SJSA1 (cell line): ENCODE results near the gene DBF4B. TPM values are rescaled to one million over a fixed set of nuclear protein-coding genes. Genes with fewer than 3 reads are reported as not detected.
"Not testable (repeated sequence)": the region's sequence is repeated elsewhere in the genome, so short reads cannot be mapped to it uniquely, and the experiment has no call there.

Experiments used
- DNase-seq, 2 experiments: peaks; one replicate each; pipeline ENCODE4 v3.0.0-alpha.2; 2015 to 2020; ENCODE audit warnings: low spot score in 2 of 2, low read depth in 1 of 2
- H3K27ac ChIP-seq: fragments of 250-450 bp; sonication (Bioruptor Pico); 2 replicates; pipeline ENCODE4 v1.5.1; 2020; ENCODE audit warnings: mild to moderate bottlenecking, moderate library complexity
- H3K27me3 ChIP-seq: fragments of 250-450 bp; sonication (Bioruptor Pico); replicated peaks from 2 replicates; pipeline ENCODE4 v1.5.1; 2020; ENCODE audit warnings: mild to moderate bottlenecking, moderate library complexity
- H3K36me3 ChIP-seq: fragments of 250-450 bp; sonication (Bioruptor Pico); 2 replicates; pipeline ENCODE4 v1.5.1; 2020; ENCODE audit warnings: mild to moderate bottlenecking
- H3K4me1 ChIP-seq: fragments of 250-450 bp; sonication (Bioruptor Pico); replicated peaks from 2 replicates; pipeline ENCODE4 v1.6.1; 2021; ENCODE audit warnings: mild to moderate bottlenecking
- H3K4me3 ChIP-seq: fragments of 250-450 bp; sonication (Bioruptor Pico); 2 replicates; pipeline ENCODE4 v1.5.1; 2020; ENCODE audit warnings: mild to moderate bottlenecking
- H3K9me3 ChIP-seq: fragments of 250-450 bp; sonication (Bioruptor Pico); replicated peaks from 2 replicates; pipeline ENCODE4 v1.5.1; 2020; ENCODE audit warnings: mild to moderate bottlenecking
- total RNA-seq: library from RNA; depleted of rRNA; stranded (reverse); fragments of >200 nt; shearing (Covaris generic); gene quantifications from 2 replicates; pipeline ENCODE4 v1.2.3, GENCODE V29; 2014; rRNA removed

DBF4B gene, protein sequence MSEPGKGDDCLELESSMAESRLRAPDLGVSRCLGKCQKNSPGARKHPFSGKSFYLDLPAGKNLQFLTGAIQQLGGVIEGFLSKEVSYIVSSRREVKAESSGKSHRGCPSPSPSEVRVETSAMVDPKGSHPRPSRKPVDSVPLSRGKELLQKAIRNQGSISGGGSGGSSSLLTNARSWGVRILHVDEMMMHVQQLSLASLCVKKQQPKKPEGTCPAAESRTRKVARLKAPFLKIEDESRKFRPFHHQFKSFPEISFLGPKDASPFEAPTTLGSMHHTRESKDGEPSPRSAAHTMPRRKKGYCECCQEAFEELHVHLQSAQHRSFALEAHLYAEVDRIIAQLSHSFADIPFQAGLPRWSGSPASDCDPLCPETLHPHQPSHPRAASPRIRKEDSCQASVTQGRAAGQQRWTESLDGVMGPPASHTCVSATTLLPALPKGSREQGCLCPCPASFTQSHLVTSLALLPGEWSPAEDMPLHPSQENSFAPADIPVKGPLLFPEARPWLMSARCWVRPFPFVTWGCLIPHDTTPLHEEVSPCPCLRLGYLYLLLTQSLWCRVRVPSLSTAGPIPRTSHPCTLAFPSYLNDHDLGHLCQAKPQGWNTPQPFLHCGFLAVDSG
- 21.0 and 24.7 TPM in 2 replicates for total RNA-seq

DNA sequence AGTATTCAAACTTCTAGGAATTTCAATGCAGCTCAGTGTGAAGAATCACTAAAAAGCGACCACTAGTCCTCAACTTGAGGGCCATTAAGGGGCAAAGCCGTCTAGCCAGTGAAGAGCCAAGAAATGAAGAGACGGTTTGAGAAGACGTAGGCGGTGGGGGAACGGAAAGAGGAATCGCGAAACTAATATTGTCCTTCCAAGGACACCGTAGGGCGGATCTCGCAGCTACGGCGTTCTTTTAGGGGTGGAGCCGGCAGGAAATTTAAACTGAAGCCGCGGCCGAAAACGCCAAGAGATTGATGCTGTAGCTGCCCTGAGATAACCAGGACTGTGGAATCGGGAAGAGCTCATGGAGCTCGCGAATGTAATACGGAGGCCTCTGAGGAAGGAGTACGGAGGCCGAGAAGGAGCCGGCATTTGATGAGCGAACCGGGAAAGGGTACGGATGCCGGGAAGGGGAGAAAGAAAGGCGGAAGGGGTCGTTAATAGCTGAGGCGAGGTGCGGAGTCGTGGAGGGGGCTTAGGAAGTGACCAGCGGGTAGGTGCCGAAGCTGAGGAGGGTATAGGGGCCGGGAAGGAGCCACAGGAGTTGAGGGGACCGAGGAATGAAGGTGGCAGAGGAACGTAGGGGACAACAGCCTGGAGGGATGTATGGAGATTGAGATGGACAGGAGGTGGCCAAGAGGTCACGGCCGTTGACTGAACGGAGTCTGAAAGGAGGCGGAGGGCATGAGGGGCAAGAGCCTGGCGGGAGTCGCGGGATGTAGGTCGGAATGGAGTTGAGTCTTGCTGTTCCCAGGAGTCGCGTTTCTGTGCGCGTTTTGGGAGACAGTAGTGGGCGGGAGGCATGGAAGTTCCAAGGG, at the start of gene DBF4B:
Gene DBF4B (plus strand): TSS at position 265 of the 863 bp plus-strand sequence. CDS start 156 bp downstream, at position 421.
- no peaks in the 10 kb centered on the region for H3K9me3 ChIP-seq
- H3K4me3 ChIP-seq: peak within 1 kb of the TSS; percentile 64
- no peaks in the 10 kb centered on the region for H3K27me3 ChIP-seq
- peaks cover 18% of the 10 kb centered on the region for H3K36me3 ChIP-seq
- peak within 1 kb of the TSS; percentile 75 for H3K27ac ChIP-seq
- peak; percentile 91 to 94 for DNase-seq
- H3K4me1 ChIP-seq: peaks cover 10% of the 10 kb centered on the region

DNA sequence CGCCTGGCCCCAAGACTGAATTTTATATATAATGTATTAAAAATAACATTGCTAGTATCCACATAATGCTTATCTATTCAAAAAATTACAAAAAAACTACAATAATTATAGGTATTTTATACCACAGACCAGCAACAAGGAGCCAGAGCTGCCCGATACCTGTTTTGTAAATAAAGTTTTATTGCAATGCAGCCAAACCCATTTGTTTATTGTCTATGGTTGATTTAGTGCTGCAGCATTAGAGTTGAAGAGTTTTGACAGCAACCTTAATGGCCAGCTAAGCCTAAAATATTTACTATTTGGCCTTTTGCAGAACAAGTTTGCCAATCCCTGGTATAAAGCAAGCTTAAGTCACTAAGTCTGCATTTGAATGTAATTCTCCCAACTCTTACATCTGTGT, 46.6 kb upstream of the DBF4B start:
- no peaks in the 10 kb centered on the region for H3K4me1 ChIP-seq
- H3K9me3 ChIP-seq: no peaks in the 10 kb centered on the region; the same call in 1 of the 2 replicates
- H3K27me3 ChIP-seq: peaks cover 37% of the 10 kb centered on the region; the same call in 1 of the 2 replicates
- DNase-seq: no peak
- H3K36me3 ChIP-seq: no peaks in the 10 kb centered on the region
- no peak overlapping the region for H3K4me3 ChIP-seq
- H3K27ac ChIP-seq: no peak overlapping the region

DNA sequence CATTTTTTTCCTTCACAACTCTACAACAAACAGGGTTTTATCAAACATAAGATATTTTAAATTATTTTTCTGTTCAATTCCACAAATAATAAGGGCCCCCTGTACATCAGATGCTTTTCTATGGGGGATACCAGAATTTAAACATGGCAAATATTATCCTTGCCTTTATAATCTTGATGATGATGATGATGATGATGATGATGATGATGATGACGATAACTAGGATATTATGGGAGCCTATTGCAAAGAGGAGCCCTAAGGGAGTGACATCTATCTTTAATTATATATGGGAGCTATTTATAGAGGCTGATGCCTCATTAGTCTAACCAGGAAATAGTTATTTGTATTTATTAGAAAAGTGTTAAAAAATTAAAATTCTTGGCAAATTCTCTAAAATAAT, 45.4 kb upstream of the DBF4B start:
- H3K9me3 ChIP-seq: no peaks in the 10 kb centered on the region; the same call in 1 of the 2 replicates
- H3K4me1 ChIP-seq: no peaks in the 10 kb centered on the region
- H3K27ac ChIP-seq: no peak overlapping the region
- no peaks in the 10 kb centered on the region for H3K36me3 ChIP-seq
- peaks cover 42% of the 10 kb centered on the region for H3K27me3 ChIP-seq
- no peak for DNase-seq
- no peak overlapping the region for H3K4me3 ChIP-seq

DNA sequence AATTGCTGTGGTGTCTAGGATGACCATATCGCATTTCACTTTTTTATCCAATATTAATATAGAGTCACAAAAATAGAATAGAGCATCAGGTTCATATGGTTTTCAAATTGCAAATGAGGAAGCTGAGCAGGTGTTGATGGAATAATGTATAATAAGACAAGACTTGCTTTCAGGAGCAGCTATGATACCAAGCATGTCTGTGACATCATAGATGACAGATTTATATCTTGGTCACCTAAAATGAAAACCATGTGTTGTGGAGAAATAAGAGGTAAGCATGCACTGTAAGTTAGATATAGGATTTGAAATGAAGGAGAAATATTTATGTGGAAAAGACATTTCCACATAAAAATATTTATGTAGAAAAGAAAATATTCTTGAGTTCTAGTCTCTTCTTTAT, 43.6 kb upstream of the DBF4B start:
- Histone ChIP-seq H3K4me1 (no peaks in the 10 kb centered on the region), H3K36me3 (no peaks in the 10 kb centered on the region), H3K4me3 (no peak overlapping the region), H3K27me3 (peaks cover 42% of the 10 kb centered on the region), H3K27ac (no peak overlapping the region), H3K9me3 (no peaks in the 10 kb centered on the region; the same call in 1 of the 2 replicates)
- DNase-seq: no peak

DNA sequence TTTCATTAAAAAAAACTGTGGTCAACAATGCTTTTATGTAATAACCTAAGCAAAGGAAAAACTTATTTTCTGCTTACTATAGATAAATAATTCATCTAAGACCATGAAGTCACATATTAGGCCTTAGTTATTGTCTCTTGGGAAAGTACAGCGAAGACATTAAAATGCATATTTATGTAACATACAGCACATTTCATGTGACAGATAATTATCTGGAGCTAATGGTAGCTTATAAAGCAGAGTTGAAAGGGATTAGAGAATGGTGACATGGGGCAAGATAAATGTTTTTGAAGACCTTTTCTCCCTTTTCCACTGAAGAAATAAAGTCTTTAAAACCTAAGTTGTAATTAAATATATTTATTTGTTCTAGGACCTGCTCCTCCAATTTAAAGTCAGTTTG, 42.5 kb upstream of the DBF4B start:
- Histone ChIP-seq H3K27ac (no peak overlapping the region), H3K27me3 (peaks cover 42% of the 10 kb centered on the region), H3K36me3 (no peaks in the 10 kb centered on the region), H3K4me3 (no peak overlapping the region), H3K9me3 (no peaks in the 10 kb centered on the region; the same call in 1 of the 2 replicates), H3K4me1 (no peaks in the 10 kb centered on the region)
- DNase-seq: no peak

DNA sequence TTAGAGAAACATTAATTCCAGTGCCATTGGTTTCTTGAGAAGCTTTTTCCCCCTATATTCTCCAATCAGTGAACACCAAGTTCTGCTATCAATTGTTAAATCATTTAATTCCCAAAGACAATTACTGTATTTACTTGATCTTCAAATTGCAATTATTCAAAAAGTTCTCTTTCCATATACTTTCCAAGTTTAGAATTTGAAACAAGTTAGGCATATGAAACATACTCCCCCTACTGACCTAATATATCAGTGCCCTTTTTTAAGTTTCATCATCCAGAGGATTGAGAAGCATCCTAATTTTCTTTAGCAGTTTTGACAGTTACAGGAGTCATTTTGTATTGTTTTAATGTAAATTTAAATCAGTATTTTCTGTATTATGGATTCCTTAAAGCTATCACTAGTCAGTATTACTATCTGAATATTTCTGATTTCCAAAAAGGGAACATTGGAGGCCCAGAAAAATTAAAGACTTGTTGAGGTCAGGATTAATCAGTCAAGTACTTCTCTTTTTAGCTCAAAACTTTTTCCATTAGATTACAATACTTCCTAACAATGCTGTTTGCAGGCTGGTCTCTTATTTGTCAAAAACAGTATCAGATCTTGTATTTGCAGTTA, 35.9 kb upstream of the DBF4B start:
- Histone ChIP-seq H3K27me3 (peaks cover 6% of the 10 kb centered on the region), H3K9me3 (no peaks in the 10 kb centered on the region; the same call in 1 of the 2 replicates), H3K27ac (no peak overlapping the region), H3K4me3 (no peak overlapping the region), H3K4me1 (peaks cover 10% of the 10 kb centered on the region), H3K36me3 (peaks cover 4% of the 10 kb centered on the region; the same call in 1 of the 2 replicates)
- peak in 1 of 2 experiments; percentile 39 for DNase-seq

DNA sequence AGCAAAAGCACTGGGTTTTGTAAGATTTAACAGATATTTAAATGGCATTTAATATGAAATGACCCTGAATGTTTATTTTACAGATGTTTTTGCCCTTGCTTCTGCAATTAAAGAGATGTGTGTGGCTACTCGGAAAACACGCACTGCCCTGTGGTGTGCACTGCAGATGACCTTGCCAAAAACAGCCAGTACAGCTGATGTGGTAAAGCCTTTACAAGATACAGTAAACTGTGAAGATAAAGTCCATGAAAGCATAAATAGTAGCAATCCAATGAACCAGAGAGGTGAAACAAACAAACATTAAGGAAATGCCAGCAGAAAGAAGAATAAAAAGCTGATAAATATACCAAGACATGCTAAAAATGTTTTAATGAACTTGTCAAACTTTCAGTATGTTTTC, 34.6 kb upstream of the DBF4B start:
- Histone ChIP-seq H3K4me3 (no peak overlapping the region), H3K27me3 (no peaks in the 10 kb centered on the region; the same call in 1 of the 2 replicates), H3K36me3 (peaks cover 17% of the 10 kb centered on the region), H3K9me3 (no peaks in the 10 kb centered on the region), H3K27ac (no peak overlapping the region), H3K4me1 (peaks cover 12% of the 10 kb centered on the region)
- no peak for DNase-seq

DNA sequence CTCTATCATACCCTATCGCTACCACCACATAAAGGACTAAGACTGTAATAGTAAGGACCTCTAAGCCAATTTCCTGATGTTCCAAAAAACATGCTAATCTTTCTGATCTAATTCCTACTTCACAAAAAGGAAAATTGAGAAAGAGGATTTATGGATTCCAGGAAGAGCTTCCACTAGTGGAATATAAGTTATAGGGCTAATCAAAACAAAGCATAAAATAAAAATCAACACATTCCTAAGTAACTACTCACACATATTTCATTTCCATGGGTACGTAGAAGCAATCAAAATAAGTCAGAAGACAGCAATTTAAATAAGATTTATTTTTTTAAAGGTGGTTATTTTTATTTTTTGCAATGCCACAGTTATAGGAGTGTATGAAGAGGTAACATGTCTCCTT, 31.3 kb upstream of the DBF4B start:
- peaks cover 48% of the 10 kb centered on the region for H3K36me3 ChIP-seq
- DNase-seq: peak in 1 of 2 experiments; percentile 34
- no peaks in the 10 kb centered on the region for H3K9me3 ChIP-seq
- H3K27ac ChIP-seq: 0 out of 2 replicates have a peak overlapping the region, but pooled peaks have one; percentile 2
- peaks cover 12% of the 10 kb centered on the region for H3K4me1 ChIP-seq
- H3K27me3 ChIP-seq: no peaks in the 10 kb centered on the region
- no peak overlapping the region for H3K4me3 ChIP-seq

DNA sequence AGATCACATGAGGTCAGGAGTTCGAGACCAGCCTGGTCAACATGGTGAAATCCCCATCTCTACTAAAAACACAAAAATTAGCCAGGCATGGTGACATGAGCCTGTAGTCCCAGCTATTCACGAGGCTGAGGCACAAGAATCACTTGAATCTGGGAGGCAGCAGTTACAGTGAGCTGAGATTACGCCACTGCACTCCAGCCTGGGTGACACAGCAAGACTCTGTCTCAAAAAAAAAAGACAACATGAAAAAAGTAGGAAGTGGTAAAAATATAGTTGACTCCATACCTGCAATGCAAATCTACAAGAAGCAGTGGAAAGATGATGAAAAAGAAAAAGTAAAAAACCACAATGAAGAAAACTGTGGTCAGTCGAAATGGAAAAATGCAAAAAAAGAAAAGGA, 25.2 kb upstream of the DBF4B start:
- not testable (repeated sequence) for H3K4me1 ChIP-seq, H3K27me3 ChIP-seq, DNase-seq

DNA sequence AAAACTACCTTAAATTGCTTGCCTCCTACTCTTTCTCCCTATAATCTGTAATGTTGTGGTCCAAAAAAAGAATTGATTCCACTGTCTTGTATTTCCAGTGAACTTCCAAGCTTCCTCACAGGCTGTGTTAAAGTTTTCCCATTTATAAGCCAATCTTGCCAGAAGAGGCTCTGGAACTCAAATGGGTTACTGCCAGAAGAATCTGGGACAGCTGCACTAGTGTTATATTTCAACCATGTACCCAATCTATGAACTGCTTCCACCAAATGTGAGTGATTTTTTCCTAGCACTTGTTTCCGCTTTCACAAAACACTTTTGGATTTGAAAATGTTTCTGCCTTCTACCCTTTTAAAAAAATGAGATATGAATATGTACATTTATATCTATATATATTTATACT, 20.7 kb upstream of the DBF4B start:
- peaks cover 27% of the 10 kb centered on the region for H3K36me3 ChIP-seq
- no peak for DNase-seq
- no peak overlapping the region for H3K27ac ChIP-seq
- H3K4me3 ChIP-seq: no peak overlapping the region
- no peaks in the 10 kb centered on the region for H3K27me3 ChIP-seq
- peaks cover 15% of the 10 kb centered on the region for H3K4me1 ChIP-seq
- H3K9me3 ChIP-seq: no peaks in the 10 kb centered on the region

More for the DNA sequence above, 25.2 kb upstream of the DBF4B start:
- H3K9me3 ChIP-seq, H3K4me3 ChIP-seq, H3K27ac ChIP-seq: not testable (repeated sequence)
- peaks cover 67% of the 10 kb centered on the region for H3K36me3 ChIP-seq

DNA sequence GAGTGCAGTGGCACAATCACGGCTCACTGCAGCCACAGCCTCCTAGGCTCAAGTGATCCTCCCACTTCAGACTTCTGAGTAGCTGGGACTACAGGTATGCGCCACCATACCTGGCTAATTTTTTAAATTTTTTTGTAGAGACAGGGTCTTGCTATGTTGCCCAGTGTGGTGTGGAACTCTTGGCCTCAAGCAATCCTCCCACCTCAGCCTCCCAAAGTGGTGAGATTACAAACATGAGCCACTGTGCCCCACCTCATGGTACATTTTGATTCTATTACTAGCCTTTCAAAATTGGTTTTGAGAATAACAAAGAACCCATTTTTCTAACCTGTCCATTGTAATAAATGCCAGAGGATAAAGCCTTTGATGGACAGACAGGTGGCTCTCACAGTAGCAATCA, 20.3 kb upstream of the DBF4B start:
- H3K4me1 ChIP-seq: peaks cover 15% of the 10 kb centered on the region

DNA sequence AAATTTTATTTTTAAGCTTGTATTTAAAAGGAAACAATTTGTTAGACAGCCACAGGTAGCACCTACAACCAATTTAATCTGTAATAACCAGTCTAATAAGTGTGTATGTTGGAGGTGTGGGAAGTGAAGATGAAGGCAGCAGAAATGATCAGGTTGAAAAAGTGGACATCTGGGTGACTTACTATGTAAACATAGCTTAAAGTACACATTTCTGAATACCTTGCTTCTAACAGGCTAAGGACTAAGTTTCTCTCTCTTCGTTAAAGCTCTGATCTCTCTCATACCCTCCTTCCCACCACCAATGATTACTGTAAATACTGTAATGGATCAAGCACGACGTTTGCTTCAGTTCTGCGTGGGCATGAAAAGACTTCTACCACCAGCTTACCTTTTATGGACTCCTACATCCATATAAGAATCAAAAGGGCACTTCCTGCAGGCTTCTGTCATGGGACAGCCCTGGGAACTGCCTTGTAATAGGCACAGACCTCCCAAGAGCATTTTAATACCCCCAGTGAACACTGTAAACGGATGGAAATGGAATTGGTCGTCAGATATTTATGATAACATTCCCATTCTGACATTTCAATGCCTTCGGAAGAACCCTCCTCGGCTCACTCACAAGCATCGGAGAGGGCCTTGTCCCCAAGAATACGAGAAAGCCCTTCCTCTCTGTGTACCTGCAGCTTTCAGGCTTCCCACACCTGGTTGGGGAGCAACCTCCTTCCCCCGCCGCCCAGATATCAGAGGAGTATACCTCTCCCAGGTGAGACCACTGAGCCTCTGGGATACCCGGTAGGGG, 19.6 kb upstream of the DBF4B start:
- Histone ChIP-seq H3K36me3 (peaks cover 17% of the 10 kb centered on the region), H3K9me3 (no peaks in the 10 kb centered on the region), H3K27me3 (no peaks in the 10 kb centered on the region), H3K27ac (peak overlapping the region; percentile 25; the same call in 1 of the 2 replicates), H3K4me1 (peaks cover 15% of the 10 kb centered on the region), H3K4me3 (peak overlapping the region; percentile 68)
- no peak for DNase-seq

More for the DNA sequence above, 20.3 kb upstream of the DBF4B start:
- Histone ChIP-seq H3K4me3 (no peak overlapping the region; the same call in 1 of the 2 replicates), H3K27ac (no peak overlapping the region), H3K36me3 (peaks cover 23% of the 10 kb centered on the region), H3K27me3 (no peaks in the 10 kb centered on the region), H3K9me3 (no peaks in the 10 kb centered on the region)
- no peak for DNase-seq
